Activated T-cell treated with anti-CD3 and anti-CD28 coated beads for 4 hours (primary cell): ENCODE results near the gene KIF26B.

Experiments
- DNase-seq: peaks from one replicate; pipeline ENCODE4 v3.0.0-alpha.2; 2020

Gene KIF26B

DNA sequence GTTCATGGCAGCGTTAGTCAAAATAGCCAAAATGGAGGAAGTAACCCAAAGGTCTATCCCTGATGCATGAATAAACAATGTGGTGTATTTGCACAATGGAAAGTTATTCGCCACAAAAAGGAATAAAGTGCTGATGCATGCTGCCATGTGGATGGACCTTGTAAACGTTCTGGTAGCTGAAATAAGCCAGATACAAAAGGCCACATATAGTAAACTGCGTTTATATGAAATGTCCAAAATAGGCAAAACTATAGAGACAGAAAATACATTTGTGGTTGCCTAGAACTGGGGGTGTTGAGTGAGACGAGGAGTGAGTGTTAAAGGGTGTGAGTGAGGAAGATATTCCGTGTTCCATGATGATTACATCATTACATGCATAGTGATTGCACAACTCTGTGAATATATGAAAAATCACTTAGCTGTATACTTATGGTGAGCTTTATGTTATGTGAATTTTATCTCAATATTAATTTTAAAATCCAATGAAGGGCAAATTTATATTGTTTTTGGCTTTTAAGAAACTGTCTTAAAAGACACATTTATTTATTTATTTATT is 321.3 kb downstream of the KIF26B start:
- DNase-seq, result no peak

DNA sequence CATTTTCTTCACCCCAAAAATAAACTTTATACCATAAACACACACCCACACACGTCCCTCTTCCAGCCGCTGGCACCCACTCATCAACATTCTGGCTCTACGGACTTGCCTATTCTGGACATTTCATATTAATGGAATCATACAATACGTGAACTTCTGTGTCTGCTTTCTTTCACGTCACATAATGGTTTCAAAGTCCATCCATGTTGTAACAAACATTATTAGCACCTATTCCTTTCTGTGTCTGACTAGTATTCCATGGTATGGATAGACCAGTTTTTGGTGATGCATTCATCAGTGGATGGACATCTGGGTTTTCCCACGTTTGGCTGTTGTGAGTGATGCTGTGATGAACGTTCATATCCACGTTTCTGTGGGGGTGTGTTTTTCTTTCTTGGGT is 323.2 kb downstream of the KIF26B start:
- DNase-seq, result no peak

DNA sequence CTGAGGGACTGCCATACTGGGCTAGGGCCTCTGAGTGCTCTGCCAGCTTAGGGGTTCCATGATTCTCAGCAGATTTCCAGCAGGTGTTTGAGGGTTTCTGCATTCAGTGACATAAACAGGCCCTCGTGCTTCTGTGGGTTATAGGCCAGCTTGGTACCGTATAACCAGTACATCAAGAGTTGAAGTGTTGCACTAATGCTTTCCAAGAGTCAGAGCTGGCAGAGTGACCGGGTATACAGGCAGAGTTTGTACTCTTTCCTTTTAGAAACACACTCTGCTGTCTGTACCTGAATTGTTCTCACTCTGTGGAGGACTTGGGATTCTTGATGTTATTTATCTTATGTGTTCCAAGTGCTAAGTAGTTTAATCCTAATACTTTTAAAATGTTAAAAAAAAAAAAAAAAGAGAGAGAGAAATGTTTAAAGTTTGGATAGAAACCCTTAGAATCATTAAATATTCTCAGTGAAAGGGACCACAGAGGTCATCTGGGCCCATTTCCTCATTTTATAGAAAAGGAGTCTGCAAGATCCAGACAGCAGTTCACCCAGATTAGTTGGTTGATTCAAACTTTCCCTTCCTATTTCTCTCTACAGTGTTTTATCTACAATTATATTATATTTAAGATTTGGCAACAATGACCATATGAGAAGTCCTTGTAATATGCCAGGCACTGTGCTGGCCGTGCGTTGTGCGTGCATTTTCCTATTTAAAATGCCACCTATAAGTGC is 325.8 kb downstream of the KIF26B start:
- DNase-seq, result no peak

DNA sequence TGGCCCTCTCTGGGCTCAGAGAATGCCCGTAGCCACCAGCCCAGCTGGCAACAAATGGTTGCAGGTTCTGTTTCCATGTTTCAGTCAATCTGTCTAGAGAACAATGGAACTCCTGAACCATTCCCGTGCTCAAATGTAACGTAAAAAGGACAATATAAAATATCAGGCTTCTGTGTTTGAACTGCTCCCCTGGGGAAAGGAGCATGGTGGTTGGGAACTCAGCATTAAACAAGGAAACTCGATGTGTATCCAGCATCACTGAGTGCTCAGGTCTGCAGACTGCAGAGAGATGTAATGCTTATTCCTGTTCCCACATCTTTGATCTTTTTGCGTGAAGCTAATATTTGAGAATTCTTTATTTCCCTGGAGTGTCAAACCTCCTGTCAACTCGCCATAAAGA is 326.5 kb downstream of the KIF26B start:
- DNase-seq, result no peak

DNA sequence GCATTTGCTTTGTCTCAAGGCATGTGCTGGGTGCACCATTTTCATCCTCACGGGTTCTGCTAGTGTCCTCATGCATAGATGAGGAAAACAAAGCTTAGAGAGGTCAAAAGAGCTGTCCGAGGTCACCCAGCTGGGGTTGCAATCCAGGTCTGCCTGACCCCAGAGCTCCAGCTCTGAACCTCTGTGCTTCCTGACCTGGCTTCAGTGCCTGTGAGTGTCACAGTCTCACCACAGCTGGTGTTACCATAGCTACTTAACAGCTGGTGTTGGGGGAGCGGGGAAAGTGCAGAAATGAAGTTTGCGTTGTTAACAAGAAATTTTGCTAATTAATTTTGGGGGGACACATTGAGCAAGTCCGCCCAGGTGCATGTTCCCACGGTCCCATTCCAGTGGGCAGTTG is 328.5 kb downstream of the KIF26B start:
- DNase-seq, result no peak

DNA sequence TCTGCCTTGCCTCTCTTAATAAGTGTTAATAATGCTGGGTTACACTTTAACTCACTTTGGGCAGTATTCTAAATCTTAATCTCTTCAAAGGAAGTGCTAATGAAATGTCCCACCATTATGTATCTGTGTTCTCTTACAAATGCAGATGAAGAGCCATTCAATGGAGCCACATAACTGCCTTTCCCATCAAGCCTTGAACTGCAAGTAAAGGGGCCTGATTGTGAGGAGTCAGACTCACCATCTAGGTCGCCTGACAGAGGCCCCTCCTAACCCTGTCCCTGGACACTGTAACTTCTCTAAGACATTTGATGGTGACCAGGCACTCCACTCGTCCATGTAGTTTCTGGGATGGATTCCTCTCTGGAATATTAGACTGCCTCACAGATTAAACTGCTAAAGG is 329.4 kb downstream of the KIF26B start:
- no peak for DNase-seq

DNA sequence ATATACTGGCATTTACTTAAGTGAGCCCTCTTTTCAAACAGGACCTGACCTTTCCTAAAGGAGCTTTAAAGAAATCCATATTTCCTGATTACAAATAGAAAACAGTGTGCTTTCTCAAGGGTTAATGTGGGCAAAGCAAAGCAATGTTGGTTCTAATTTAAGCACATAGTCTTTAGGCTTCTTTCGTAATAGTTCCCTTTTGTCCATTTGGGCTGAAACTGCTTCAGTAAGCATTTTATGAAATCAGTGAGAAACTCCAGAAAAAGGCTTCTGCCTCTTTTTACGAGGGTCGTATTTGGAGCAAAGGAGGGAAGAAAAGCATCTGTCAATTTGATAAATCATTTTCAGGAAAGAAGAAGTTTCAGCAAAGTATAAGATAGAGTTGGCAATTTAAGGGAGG is 331.2 kb downstream of the KIF26B start:
- DNase-seq, result no peak

DNA sequence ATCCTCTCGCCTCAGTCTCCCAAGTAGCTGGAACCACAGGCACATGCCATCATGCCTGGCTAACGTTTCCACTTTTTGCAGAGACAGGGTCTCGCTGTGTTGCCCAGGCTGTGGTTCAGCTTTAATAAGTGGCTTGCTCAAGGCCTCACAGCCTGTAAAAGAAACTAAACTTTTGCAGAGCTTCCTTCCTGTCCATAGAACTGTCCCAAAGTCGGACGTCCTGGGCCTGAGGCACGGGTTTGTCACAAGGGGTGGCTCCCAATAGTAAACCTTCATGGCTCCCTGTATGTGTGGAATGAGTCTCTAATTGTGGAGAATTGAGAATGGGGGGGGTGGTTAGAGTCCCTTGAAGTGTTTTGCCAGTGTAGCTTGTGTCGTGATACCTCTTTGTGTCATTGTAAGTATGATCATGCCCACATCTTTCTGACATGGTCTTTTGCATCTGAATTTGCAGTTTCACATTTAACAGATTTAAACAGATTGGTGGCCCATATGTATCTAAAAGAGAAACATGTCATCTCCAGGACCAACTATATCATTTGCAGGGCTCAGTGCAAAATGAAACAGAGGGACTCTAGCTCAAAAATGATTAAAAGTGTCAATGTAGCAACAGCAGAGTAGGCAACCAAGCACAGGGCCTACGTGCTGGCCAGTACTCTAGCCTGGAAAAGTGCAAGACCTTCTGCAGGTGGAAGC is 332.1 kb downstream of the KIF26B start:
- DNase-seq, result no peak

DNA sequence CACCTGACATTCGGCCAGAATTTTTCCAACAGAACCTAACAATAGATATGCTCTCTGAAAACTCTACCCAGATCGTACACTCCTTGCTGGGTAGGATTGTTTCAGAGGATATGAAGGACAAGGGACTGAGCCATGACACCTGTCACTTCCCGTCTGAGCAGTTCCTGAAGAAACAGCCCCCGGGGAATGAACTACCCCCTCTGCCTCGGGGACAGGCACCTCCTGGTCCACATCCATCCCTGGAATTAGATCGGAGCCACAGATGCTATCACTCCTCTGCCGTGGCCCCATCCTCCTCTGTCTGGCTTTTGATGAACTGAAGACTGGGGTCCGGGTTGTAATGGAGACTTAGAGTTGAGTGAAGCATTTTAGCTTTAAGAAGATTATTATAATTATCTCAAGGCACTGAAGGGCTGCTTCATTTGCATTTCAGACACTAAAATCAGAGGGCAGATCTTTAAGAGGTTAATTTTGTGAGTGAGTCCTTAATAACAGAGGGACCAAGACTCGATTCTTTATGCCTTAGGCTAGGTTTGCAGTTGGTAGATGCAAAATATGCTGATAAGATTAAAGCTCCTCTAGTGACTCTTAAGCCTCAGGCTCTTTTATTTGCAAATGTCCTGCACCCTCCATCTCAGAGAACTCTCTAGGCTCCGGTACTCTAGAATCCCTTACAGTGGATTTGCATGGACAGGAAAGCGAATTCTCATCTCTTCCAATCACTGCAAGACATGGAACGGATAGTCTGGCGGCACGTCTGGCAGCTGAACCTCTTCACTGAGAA is 333.8 kb downstream of the KIF26B start:
- DNase-seq, result no peak

DNA sequence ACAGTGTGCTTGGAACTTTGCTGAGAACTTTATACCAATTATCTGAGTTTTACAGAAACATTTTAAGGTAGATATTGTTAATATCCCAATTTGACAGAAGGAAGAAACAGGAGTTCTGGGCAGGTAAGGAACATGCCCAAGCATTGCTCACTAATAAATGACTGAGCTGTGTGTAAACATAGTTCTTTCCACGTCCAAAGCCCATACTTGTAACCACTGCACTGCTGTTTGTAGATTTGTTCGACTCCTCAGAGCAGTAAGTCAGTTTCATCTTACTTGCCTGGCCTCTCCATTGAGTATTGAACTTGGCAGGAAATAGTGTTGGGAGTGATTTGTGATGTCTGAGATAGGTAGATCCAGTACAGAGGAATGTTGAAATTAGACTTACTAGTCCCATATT is 335.1 kb downstream of the KIF26B start:
- DNase-seq, result no peak

DNA sequence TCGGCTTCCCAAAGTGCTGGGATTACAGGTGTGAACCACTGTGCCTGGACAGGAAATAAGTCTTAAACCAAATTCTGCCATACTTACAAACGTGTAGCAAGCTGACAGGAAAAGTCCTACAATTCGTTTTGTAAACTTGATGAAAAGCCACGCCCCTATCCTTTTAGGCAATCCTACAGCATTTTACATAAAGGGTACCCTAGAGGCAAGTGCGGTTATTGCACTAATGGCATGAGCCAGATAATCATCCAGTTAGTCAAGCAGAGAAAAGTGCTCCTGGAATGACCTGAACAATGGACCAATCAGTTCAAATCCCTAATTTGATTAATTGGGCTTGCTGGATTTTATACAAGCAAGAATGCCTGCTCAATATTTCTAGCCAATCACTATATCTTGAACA is 338.2 kb downstream of the KIF26B start:
- no peak for DNase-seq

DNA sequence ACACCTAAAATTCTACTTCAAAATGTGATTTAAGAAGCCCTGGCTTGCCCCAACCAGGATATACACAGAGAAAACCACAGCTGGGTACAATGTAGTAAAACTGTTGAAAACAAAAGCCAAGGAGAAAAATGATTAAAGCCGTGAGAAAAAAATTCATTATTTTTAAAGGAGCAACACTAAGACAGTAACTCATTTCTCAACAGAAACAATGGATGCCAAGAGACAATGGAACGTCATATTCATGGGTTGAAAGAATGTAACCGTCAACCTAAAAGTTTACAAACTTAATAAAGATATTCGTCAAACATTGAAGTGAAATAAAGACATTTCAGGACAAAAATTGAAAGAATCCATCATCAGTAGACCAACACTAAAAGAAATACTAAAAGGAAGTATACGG is 340.9 kb downstream of the KIF26B start:
- DNase-seq, result no peak

DNA sequence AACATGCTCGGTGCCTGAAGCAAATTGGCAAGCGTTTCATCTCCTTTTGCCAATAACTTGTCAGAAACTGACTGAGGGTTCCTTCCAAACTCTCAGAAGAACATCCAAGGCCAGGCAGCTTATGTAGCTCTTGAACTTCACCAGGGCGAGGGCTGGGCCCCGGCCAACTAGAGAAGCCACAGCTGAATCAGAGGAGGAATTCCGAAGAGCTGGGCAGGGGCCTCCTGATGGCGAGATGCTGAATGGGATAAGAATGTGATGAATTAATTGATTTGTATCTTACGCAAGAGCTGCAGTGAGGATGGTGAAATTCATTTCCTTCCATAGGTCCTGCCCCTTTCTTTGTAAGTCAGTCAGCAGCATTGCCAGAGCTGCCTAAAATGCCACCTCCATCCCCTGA is 345.8 kb downstream of the KIF26B start:
- no peak for DNase-seq

DNA sequence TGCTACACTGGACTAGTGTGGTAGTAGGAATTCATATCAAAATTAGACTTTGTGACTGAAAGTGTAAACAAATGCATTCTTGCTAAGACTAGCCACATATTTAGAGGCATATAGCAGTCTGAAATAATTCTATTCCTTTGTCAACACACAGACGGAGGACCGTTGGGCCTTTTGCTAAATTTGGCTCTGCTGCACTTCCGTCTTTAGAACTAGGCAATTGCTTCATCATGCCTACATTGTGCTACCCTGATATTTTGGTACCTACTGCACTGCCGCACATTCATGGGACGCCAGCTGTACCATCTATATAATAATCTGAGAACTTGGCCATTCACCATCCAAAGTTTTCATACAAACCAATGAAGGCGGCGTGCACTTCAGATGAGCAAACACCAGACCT is 346.8 kb downstream of the KIF26B start:
- DNase-seq, result no peak

DNA sequence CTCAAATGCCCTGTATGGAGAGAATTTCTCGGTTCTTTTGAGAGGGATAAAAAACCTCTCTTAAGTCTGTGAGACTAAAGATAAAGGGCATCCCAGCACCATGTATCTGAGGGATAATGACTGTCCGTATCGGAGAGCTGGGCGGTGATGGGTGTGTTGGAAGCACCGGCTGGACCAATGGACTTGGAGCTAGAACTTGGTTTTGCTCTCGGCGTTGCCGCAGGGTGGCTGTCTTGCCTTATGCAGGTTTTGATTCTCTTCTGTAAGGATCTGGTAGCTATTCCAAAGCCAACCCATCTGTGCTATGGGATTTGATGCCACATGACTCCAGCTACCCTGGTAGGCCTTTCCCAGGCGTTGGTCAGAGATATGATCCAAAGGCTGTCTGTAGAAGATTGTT is 348.8 kb downstream of the KIF26B start:
- no peak for DNase-seq

DNA sequence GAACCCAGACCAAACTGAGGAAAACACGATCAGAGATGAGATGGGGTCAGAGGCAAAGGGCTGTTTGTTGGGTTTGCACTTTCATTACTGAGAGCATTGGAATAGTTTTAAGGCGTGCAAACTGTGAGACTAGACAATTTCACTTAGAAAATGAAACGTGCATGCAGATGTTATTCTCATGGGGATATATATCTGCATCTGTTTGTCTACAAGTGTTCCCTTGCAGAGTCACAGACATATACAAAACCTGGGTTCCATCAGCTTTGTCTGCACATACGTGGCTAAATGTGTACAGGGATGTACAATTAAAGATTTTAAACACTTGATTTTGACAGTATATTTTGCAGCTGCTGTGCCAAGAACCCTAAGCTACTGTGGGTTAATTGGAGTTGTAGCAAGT is 355.4 kb downstream of the KIF26B start:
- no peak for DNase-seq

DNA sequence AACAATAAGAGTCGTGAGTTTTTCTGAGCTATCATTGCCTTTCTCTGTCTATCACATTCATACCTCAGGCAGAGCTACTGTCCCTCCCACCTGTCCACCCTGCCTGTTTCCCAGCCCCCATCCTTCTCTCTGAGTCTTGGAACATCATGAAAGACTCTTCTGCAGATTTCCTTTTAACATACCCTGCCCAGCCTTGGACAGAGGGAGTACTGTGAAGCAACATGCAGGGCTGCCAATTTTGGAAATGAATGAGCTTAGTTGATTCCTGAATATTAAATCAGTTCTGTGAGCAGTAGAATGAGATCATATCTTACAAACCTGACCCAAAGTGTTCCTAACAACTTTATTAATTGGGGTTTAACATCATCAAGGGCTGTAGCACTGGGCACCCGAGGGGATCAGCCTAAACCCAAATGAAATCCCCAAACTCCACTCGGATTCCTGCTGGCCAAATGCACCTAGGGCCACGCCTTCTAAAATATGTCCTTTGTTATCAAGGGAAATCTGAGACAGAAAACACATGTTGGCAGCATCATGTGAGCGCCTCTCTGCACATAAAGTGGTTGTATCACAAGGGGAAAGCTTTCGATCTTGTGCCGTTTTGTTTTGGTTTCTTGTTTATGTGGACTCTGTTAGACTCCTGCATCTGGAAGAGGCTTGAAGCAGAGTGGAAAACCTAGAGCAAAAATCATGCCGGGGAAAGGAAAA is 357.6 kb downstream of the KIF26B start:
- no peak for DNase-seq

DNA sequence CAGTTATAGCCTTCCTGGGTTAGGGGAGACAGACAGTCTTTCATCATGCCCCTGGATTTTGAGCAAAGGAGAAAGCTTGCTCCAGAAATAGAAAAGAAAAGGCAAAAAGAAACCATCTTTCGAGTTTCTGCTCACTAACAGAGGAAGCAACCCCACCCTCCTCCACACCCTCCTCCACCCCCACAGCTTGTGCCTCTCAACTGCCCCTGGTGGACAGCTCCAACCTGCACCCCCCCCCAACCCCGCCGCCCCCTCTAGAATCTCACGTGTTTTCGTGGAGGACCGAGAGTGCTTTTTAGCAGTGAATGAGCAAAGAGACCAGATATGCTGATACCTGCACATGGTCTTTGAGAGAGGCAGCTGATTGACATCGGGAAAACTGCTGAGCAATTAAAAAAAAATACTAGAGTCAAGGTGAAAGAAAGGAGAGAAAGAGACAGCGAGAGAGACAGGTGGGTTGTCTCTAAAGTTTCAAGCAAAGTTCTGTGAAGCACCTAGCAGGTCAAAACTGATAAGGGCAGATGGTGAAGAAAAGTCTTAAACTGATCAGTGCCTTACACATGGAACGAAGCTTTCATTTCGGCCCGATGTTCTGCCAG is 358.3 kb downstream of the KIF26B start:
- no peak for DNase-seq

DNA sequence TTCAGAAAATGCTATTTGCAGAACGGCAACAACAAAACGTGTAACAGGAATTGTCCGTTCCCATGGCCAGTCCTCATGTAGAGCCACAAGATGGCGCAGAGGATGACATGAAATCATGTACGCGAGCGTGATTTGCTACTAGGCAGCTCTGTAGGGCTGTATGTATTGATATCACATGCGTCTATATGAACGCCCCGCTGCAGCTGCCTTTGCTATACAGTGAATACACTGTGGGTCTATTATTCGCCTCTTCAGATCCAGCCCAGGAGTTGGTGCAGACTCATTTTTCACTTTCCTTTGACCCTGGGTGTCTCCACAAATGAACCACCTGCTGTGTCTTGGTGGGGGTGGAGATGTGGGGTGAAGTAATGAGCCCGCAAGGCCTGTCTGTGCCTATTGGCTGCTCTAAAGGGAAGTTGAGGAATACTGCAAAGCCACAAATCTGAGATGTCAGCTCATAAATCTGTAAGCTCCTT is 361.5 kb downstream of the KIF26B start:
- no peak for DNase-seq

DNA sequence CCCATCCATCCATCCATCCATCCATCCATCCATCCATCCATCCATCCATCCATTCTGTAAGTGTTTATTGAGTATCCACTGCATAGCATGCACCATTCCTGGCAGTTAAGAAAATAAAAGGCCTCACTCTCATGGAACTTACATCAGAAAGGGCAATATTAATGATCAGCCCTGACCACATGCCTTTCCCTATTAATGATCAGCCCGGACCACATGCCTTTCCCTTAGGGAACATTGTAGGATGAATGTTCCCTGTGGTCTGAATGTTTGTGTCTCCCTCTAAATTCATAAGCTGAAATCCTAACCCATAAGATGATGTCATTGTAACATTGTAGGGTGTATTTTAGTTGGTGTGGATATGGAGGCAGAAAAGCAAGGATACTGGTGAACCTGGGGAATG is 365.8 kb downstream of the KIF26B start:
- no peak for DNase-seq

DNA sequence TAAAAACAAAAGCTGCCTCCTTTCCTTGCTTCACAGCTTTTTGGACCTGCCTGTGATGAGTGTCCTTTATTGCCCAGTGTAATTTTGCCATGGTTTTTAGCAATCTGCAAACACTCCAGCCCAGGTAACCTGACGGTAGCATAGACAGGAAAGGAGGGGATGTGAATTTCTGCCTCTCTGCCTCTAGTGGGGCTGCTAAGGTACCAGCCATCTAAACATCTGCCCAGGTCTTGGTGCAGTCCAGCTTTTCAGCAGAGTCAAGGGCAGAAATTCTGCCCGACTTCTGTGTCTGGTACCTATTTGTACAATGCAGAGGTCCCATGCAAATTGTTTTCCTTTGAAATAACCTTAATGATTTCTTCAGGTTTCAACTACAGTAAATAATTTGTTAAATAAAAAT is 371.4 kb downstream of the KIF26B start:
- no peak for DNase-seq

DNA sequence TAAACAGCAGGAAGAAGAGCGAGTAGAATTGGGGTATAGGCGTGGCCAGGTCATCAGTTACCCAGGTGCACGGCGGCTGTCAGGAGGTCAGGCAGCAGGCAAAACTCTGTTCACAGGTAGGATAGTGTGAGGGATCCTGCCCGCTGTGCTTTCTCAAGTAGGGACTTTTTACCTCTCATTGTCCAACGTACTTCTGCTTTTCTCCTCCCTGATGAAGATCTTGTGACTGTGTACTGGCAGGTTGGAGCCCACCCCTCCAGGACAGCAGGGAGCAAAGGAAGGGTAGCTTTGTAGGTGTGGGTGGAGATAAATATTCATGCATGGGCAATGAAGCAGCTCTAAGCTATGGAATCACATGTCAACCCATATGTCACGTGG is 373.5 kb downstream of the KIF26B start:
- no peak for DNase-seq

DNA sequence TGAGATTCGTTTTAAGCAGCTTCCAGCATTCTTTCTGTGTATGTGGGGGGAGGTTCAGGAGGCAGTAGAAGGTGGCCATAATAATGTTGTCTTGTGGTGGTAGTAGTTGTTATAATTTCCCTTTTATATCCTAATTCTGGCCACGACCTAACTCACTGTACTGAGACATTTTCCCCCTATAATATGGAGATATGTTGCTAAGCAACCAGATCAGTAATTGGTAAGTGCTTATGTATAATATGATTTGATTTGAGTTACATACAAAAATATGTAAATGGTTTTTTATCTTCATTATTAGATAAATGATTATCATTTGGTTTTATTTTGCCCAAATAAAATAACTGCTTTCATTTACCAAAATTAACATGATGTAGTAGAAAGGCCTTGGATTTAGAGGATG is 376.2 kb downstream of the KIF26B start:
- DNase-seq, result no peak
